ENCODE measurements around the gene TXNL1. TPM values are rescaled to one million over a fixed set of nuclear protein-coding genes. Genes with fewer than 3 reads are reported as not detected.

TXNL1 gene
- total and polyA plus RNA-seq, 2 experiments from 2014 or later = 50.0 to 109 TPM

DNA sequence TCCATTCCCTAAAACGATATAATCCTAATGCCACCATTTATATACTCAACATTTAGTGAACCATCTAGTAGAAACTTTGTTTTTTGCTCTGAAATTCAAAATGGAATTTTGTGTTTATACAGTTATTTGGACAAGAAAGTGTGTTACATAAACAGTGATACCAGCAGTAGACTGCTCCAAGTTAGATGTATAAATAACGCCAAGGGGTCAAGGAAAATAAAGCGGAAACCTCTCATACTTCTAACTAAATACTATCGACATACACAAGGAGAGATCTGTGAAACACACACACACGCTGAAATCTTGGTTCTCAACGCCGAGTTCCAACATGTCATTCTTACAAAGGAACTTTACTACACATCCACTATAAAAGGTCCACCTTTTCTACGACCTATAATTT, 1.2 kb downstream of the TXNL1 start:
- DNase-seq = peak; percentile 40
- Histone ChIP-seq H3K4me1 (ENCODE audit: insufficient read depth) (peaks cover 27% of the 10 kb centered on the region), H3K4me2 (ENCODE audit: unreplicated experiment) (peak overlapping the region; percentile 95), H3K4me3 (peak overlapping the region; percentile 89), H2AFZ (peak overlapping the region; percentile 83; the same call in 1 of the 2 replicates), H3K9me3 (ENCODE audit: low read depth) (no peaks in the 10 kb centered on the region), H3K9ac (peak overlapping the region; percentile 98), H3K36me3 (ENCODE audit: low read depth) (no peaks in the 10 kb centered on the region), H3K27ac (peak overlapping the region; percentile 95), H4K20me1 (ENCODE audit: insufficient read depth) (peaks cover 2% of the 10 kb centered on the region; the same call in 1 of the 2 replicates), H3K27me3 (replicated peaks; ENCODE audit: insufficient read depth) (no peaks in the 10 kb centered on the region), H3K9me2 (ENCODE audit: insufficient read depth) (no peaks in the 10 kb centered on the region), H3F3A (ENCODE audit: insufficient read depth) (peaks cover 7% of the 10 kb centered on the region; the same call in 1 of the 2 replicates), H3K79me2 (ENCODE audit: insufficient read depth) (peaks cover 60% of the 10 kb centered on the region)
- in situ Hi-C loops (cut with MboI) = no loop called here
- 14 to 16% methylated on average over 8 of the region's 8 CpGs for WGBS, 2 experiments (ENCODE audit: low coverage in 1 of 2, low lambda C conversion rate in 2 of 2, missing lambda C conversion rate in 2 of 2)
- TF ChIP-seq EZH2phosphoT487 (IDR thresholded peaks at IDR 0.05; ENCODE audit: insufficient read depth, low read depth) (no peak), EZH2 (IDR thresholded peaks at IDR 0.05; ENCODE audit: insufficient read depth, poor library complexity, severe bottlenecking) (no peak)

DNA sequence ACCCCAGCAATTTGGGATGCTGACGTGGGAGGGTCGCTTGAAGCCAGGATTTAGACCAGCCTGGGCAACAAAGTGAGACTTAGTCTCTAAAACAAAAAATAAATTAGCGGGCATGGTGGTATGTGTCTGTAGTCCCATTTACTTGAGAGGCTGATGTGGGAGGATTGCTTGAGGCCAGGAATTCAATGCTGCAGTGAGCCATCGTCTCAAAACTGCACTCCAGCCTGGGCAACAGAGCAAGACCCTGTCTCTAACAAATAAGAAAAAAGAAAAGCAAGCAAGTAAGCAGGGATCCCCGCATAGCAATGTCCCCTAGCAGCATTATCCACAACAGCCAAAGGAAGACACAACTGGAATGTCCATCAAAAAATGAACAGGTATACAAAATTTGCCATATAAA, 3.4 kb downstream of the TXNL1 start:
- H3K36me3 ChIP-seq (ENCODE audit: low read depth) = no peaks in the 10 kb centered on the region
- peak overlapping the region; percentile 95 for H3K4me2 ChIP-seq (ENCODE audit: unreplicated experiment)
- no peak overlapping the region for H3K4me3 ChIP-seq
- WGBS, 2 experiments (ENCODE audit: low coverage in 1 of 2, low lambda C conversion rate in 2 of 2, missing lambda C conversion rate in 2 of 2) = 89 to 90% methylated on average over 5 of the region's 5 CpGs
- H3K79me2 ChIP-seq (ENCODE audit: insufficient read depth) = peaks cover 82% of the 10 kb centered on the region
- H4K20me1 ChIP-seq (ENCODE audit: insufficient read depth) = peaks cover 6% of the 10 kb centered on the region; the same call in 1 of the 2 replicates
- no peaks in the 10 kb centered on the region for H3K9me2 ChIP-seq (ENCODE audit: insufficient read depth)
- peaks cover 7% of the 10 kb centered on the region; the same call in 1 of the 2 replicates for H3F3A ChIP-seq (ENCODE audit: insufficient read depth)
- no peaks in the 10 kb centered on the region for H3K27me3 ChIP-seq (replicated peaks; ENCODE audit: insufficient read depth)
- in situ Hi-C loops (cut with MboI) = no loop called here
- peaks cover 27% of the 10 kb centered on the region for H3K4me1 ChIP-seq (ENCODE audit: insufficient read depth)
- no peak overlapping the region for H3K27ac ChIP-seq
- no peak overlapping the region for H3K9ac ChIP-seq
- H3K9me3 ChIP-seq (ENCODE audit: low read depth) = no peaks in the 10 kb centered on the region
- no peak for DNase-seq
- no peak overlapping the region for H2AFZ ChIP-seq
- TF ChIP-seq EZH2phosphoT487 (IDR thresholded peaks at IDR 0.05; ENCODE audit: insufficient read depth, low read depth) (no peak), EZH2 (IDR thresholded peaks at IDR 0.05; ENCODE audit: insufficient read depth, poor library complexity, severe bottlenecking) (no peak)

DNA sequence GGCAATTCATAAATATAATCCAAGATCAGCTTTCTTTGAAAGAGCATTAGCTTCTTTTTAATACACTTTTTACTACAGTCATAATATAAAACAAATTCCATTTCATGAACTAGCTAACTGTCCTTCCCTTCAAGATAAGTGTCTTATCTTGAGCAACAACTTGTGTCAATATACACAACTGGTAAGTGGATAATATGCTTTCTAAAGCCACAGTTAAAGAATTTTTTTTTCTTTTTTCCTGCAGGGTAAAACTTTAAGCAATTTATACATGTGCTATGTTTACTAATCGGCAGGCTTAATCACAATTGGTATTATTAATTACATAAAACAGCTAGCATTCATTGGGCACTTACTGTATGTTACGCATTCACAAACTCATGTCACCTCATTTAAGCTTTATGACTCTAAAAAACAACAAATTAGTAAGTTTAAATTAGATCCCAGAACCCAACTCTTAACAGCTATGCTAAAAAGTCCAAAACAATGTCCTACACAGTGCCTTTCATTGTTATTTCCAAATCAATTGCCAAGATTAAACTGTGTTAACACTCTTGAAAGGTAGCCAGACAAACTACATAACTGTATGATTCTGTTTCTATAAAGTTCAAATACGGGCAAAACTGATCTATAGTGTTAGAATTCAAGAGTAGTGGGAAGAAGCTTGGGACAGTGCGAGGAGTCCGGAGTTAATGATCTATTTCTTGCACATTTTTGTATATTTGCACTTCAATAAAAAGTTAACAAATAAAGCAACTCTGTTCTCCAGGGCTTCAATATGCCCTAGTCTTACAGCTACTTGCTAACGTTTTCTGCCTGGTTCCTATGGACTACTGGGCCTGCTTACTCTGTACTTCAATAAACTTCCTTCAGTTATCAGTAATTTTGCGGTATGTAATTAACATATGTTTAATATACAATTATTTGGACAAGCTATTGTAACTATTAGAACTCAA, 6.0 kb downstream of the TXNL1 start:
- DNase-seq = no peak
- Histone ChIP-seq H3K9me3 (ENCODE audit: low read depth) (no peaks in the 10 kb centered on the region), H4K20me1 (ENCODE audit: insufficient read depth) (peaks cover 24% of the 10 kb centered on the region; the same call in 1 of the 2 replicates), H3K27ac (no peak overlapping the region), H3K27me3 (replicated peaks; ENCODE audit: insufficient read depth) (no peaks in the 10 kb centered on the region), H3K9me2 (ENCODE audit: insufficient read depth) (no peaks in the 10 kb centered on the region), H3K4me2 (ENCODE audit: unreplicated experiment) (no peak overlapping the region), H3K9ac (no peak overlapping the region), H3K4me3 (no peak overlapping the region), H3F3A (ENCODE audit: insufficient read depth) (peaks cover 9% of the 10 kb centered on the region; the same call in 1 of the 2 replicates), H2AFZ (no peak overlapping the region), H3K4me1 (ENCODE audit: insufficient read depth) (peaks cover 30% of the 10 kb centered on the region), H3K79me2 (ENCODE audit: insufficient read depth) (peaks cover 99% of the 10 kb centered on the region), H3K36me3 (ENCODE audit: low read depth) (no peaks in the 10 kb centered on the region)
- in situ Hi-C loops (cut with MboI) = no loop called here
- WGBS, 2 experiments (ENCODE audit: low coverage in 1 of 2, low lambda C conversion rate in 2 of 2, missing lambda C conversion rate in 2 of 2) = 97% methylated on average over 7 of the region's 7 CpGs
- TF ChIP-seq EZH2phosphoT487 (IDR thresholded peaks at IDR 0.05; ENCODE audit: insufficient read depth, low read depth) (no peak), EZH2 (IDR thresholded peaks at IDR 0.05; ENCODE audit: insufficient read depth, poor library complexity, severe bottlenecking) (no peak)

DNA sequence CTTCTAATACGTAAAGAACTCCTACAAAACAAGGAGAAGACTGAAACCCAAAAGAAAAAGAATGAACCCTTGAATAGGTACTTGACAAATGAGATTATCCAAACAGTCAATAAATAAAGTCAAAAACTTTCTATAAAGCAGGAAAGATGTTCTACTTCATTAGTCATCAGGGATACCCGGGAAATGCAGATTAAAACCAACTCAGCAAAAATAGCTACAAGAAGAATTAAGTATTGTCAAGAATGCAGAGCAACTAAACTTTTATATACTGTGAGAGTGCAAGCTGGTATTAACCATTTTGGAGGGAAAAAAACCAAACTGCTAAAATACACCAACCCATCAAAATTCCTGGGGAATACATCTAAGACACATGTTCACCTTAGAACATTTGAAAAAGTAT, 10.4 kb downstream of the TXNL1 start:
- Histone ChIP-seq H3K79me2 (ENCODE audit: insufficient read depth) (peaks cover 100% of the 10 kb centered on the region), H3K4me3 (no peak overlapping the region), H2AFZ (no peak overlapping the region), H4K20me1 (ENCODE audit: insufficient read depth) (peaks cover 30% of the 10 kb centered on the region; the same call in 1 of the 2 replicates), H3K9ac (no peak overlapping the region), H3K27ac (no peak overlapping the region), H3K4me2 (ENCODE audit: unreplicated experiment) (no peak overlapping the region), H3K9me3 (ENCODE audit: low read depth) (no peaks in the 10 kb centered on the region), H3K9me2 (ENCODE audit: insufficient read depth) (no peaks in the 10 kb centered on the region), H3F3A (ENCODE audit: insufficient read depth) (peaks cover 9% of the 10 kb centered on the region; the same call in 1 of the 2 replicates), H3K27me3 (replicated peaks; ENCODE audit: insufficient read depth) (no peaks in the 10 kb centered on the region), H3K36me3 (ENCODE audit: low read depth) (peaks cover 21% of the 10 kb centered on the region), H3K4me1 (ENCODE audit: insufficient read depth) (peaks cover 7% of the 10 kb centered on the region; the same call in 1 of the 2 replicates)
- 83 to 88% methylated on average over 2 of the region's 2 CpGs for WGBS, 2 experiments (ENCODE audit: low coverage in 1 of 2, low lambda C conversion rate in 2 of 2, missing lambda C conversion rate in 2 of 2)
- TF ChIP-seq EZH2phosphoT487 (IDR thresholded peaks at IDR 0.05; ENCODE audit: insufficient read depth, low read depth) = no peak
- TF ChIP-seq EZH2 (IDR thresholded peaks at IDR 0.05; ENCODE audit: insufficient read depth, poor library complexity, severe bottlenecking) = no peak
- in situ Hi-C loops (cut with MboI) = no loop called here
- DNase-seq = no peak
